ENCODE measurements around the gene PREP. TPM values are rescaled to one million over a fixed set of nuclear protein-coding genes. Genes with fewer than 3 reads are reported as not detected.

The PREP gene
- total RNA-seq, 6 experiments from 2014 or later: 35.4 to 42.1 (median 36.8) TPM

DNA sequence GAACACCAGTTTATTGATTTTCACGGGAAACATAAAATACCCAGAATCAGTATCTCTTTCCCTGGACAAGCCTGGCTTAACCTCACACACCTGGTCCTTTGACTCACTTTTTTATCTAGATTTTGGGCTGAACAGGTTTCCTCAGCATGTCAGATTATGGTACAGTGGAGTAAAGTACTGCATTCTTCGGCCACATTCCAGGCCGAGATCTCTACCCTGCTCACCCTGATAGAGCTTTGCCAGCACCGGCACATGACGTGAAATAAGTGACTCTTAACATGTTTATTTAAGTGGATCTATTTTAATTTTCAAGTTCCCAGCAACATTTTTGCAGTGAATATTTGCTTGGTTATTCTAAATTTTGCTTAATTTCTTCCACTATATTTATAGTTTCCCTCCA, 144.1 kb downstream of the PREP start:
- Mint-ChIP-seq H3K9me3 (0 out of 2 replicates have a peak, but pooled peaks cover 3% of the 10 kb centered on the region), H3K27ac (no peak overlapping the region), H3K36me3 (ENCODE audit: low read depth) (no peaks in the 10 kb centered on the region), H3K4me3 (no peak overlapping the region), H3K4me1 (ENCODE audit: low read depth) (no peaks in the 10 kb centered on the region), H3K27me3 (ENCODE audit: insufficient read depth) (peaks cover 10% of the 10 kb centered on the region)
- TF ChIP-seq, protein P1, sequence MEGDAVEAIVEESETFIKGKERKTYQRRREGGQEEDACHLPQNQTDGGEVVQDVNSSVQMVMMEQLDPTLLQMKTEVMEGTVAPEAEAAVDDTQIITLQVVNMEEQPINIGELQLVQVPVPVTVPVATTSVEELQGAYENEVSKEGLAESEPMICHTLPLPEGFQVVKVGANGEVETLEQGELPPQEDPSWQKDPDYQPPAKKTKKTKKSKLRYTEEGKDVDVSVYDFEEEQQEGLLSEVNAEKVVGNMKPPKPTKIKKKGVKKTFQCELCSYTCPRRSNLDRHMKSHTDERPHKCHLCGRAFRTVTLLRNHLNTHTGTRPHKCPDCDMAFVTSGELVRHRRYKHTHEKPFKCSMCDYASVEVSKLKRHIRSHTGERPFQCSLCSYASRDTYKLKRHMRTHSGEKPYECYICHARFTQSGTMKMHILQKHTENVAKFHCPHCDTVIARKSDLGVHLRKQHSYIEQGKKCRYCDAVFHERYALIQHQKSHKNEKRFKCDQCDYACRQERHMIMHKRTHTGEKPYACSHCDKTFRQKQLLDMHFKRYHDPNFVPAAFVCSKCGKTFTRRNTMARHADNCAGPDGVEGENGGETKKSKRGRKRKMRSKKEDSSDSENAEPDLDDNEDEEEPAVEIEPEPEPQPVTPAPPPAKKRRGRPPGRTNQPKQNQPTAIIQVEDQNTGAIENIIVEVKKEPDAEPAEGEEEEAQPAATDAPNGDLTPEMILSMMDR (IDR thresholded peaks at IDR 0.05): no peak
- no peak for DNase-seq

- no peak for DNase-seq
- H3K36me3 Mint-ChIP-seq (ENCODE audit: low read depth): no peaks in the 10 kb centered on the region
- TF ChIP-seq, protein P1 (IDR thresholded peaks at IDR 0.05): no peak
- H3K9me3 Mint-ChIP-seq: 0 out of 2 replicates have a peak, but pooled peaks cover 3% of the 10 kb centered on the region
- no peak overlapping the region for H3K27ac Mint-ChIP-seq
- H3K4me1 Mint-ChIP-seq (ENCODE audit: low read depth): no peaks in the 10 kb centered on the region
- no peak overlapping the region for H3K4me3 Mint-ChIP-seq
- H3K27me3 Mint-ChIP-seq (ENCODE audit: insufficient read depth): peaks cover 7% of the 10 kb centered on the region
Measured at GRCh38 chr6:105257340-105257739, 145.5 kb downstream of the PREP start.

DNA sequence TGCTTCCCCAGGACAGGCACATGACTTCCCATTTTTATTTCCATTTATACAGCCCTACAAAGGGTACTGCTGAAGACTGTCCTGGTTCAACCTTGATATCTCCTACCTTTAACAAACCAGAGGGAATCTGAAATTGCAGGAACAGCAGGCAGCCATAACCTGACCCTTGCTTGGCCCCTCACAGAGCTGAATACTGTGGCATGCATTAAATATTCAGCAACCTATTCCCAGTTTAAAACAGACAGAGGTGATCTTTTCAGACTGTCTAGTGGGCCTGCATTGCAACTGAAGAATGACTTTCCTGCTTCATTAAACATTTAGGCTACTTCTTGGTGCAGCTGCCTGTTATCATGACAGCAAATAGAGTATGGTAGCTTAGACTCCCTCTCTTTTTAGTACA, 146.3 kb downstream of the PREP start:
- TF ChIP-seq, protein P1 (IDR thresholded peaks at IDR 0.05): no peak
- H3K4me1 Mint-ChIP-seq (ENCODE audit: low read depth): no peaks in the 10 kb centered on the region
- H3K4me3 Mint-ChIP-seq: no peak overlapping the region
- H3K9me3 Mint-ChIP-seq: 0 out of 2 replicates have a peak, but pooled peaks cover 3% of the 10 kb centered on the region
- peaks cover 7% of the 10 kb centered on the region for H3K27me3 Mint-ChIP-seq (ENCODE audit: insufficient read depth)
- H3K36me3 Mint-ChIP-seq (ENCODE audit: low read depth): no peaks in the 10 kb centered on the region
- DNase-seq: no peak
- no peak overlapping the region for H3K27ac Mint-ChIP-seq

- H3K4me1 Mint-ChIP-seq (ENCODE audit: low read depth): no peaks in the 10 kb centered on the region
- H3K4me3 Mint-ChIP-seq: no peak overlapping the region
- TF ChIP-seq, protein P1 (IDR thresholded peaks at IDR 0.05): no peak
- H3K9me3 Mint-ChIP-seq: 0 out of 2 replicates have a peak, but pooled peaks cover 3% of the 10 kb centered on the region
- peaks cover 2% of the 10 kb centered on the region; the same call in 1 of the 2 replicates for H3K27me3 Mint-ChIP-seq (ENCODE audit: insufficient read depth)
- DNase-seq: no peak
- no peak overlapping the region for H3K27ac Mint-ChIP-seq
- H3K36me3 Mint-ChIP-seq (ENCODE audit: low read depth): no peaks in the 10 kb centered on the region
Measured at GRCh38 chr6:105253787-105254186, 149.1 kb downstream of the PREP start.

- no peaks in the 10 kb centered on the region for H3K36me3 Mint-ChIP-seq (ENCODE audit: low read depth)
- 0 out of 2 replicates have a peak, but pooled peaks cover 3% of the 10 kb centered on the region for H3K9me3 Mint-ChIP-seq
- TF ChIP-seq, protein P1 (IDR thresholded peaks at IDR 0.05): no peak
- H3K27ac Mint-ChIP-seq: no peak overlapping the region
- no peak for DNase-seq
- peaks cover 2% of the 10 kb centered on the region; the same call in 1 of the 2 replicates for H3K27me3 Mint-ChIP-seq (ENCODE audit: insufficient read depth)
- H3K4me1 Mint-ChIP-seq (ENCODE audit: low read depth): no peaks in the 10 kb centered on the region
- no peak overlapping the region for H3K4me3 Mint-ChIP-seq
Measured at GRCh38 chr6:105251689-105252088, 151.2 kb downstream of the PREP start.

GRCh38 chr6:105250533-105250932, 152.3 kb downstream of the PREP start:
- TF ChIP-seq, protein P1 (IDR thresholded peaks at IDR 0.05): no peak
- no peaks in the 10 kb centered on the region for H3K4me1 Mint-ChIP-seq (ENCODE audit: low read depth)
- no peak for DNase-seq
- peaks cover 3% of the 10 kb centered on the region; the same call in 1 of the 2 replicates for H3K9me3 Mint-ChIP-seq
- H3K27ac Mint-ChIP-seq: no peak overlapping the region
- no peak overlapping the region for H3K4me3 Mint-ChIP-seq
- peaks cover 12% of the 10 kb centered on the region for H3K27me3 Mint-ChIP-seq (ENCODE audit: insufficient read depth)
- no peaks in the 10 kb centered on the region for H3K36me3 Mint-ChIP-seq (ENCODE audit: low read depth)
